Smooth muscle cell (in vitro differentiated cells): ENCODE results near the gene TIMMDC1. TPM values are rescaled to one million over a fixed set of nuclear protein-coding genes. Genes with fewer than 3 reads are reported as not detected.

Experiments used
- polyA plus RNA-seq: library from polyadenylated mRNA; unstranded; fragments of >200 nt; fragmentation: Nextera tagmentation; extraction: Ambion mirVana; gene quantifications from 2 replicates; pipeline ENCODE4 v1.2.1, GENCODE V29; 2016
- total RNA-seq: library from RNA; depleted of rRNA; stranded (reverse); fragments of >200 nt; gene quantifications from 2 replicates; pipeline ENCODE4 v1.2.3, GENCODE V29; 2014

Gene TIMMDC1
- total and polyA plus RNA-seq, 2 experiments from 2014 or later, result 83.8 to 156 TPM

Other genes with a start within 250 kb of the TIMMDC1 start
- gene ARHGAP31, start 204.2 kb upstream of the TIMMDC1 start, total RNA-seq, result 10.9 and 15.4 TPM in 2 replicates
- 5.6 and 6.1 TPM in 2 replicates for gene ARHGAP31, start 204.2 kb upstream of the TIMMDC1 start, polyA plus RNA-seq
- gene TMEM39A, start 34.9 kb upstream of the TIMMDC1 start, total RNA-seq, result 79.2 and 129 TPM in 2 replicates
- 59.6 and 64.6 TPM in 2 replicates for gene TMEM39A, start 34.9 kb upstream of the TIMMDC1 start, polyA plus RNA-seq
- gene POGLUT1, start 29.6 kb upstream of the TIMMDC1 start, total RNA-seq, result 14.6 and 21.1 TPM in 2 replicates
- gene POGLUT1, start 29.6 kb upstream of the TIMMDC1 start, polyA plus RNA-seq, result 12.1 and 15.4 TPM in 2 replicates
- gene CD80, start 61.1 kb downstream of the TIMMDC1 start, total RNA-seq, result 0.04 TPM in 1 of 2 replicates, not detected in the other
- not detected in 2 replicates for gene CD80, start 61.1 kb downstream of the TIMMDC1 start, polyA plus RNA-seq
- gene ADPRH, start 80.9 kb downstream of the TIMMDC1 start, total RNA-seq, result 1.3 and 3.3 TPM in 2 replicates
- 2.2 and 2.9 TPM in 2 replicates for gene ADPRH, start 80.9 kb downstream of the TIMMDC1 start, polyA plus RNA-seq
- gene PLA1A, start 99.3 kb downstream of the TIMMDC1 start, total RNA-seq, result not detected in 2 replicates
- gene PLA1A, start 99.3 kb downstream of the TIMMDC1 start, polyA plus RNA-seq, result not detected in 2 replicates
- gene POPDC2, start 162.0 kb downstream of the TIMMDC1 start, total RNA-seq, result 1.2 and 2.1 TPM in 2 replicates
- 0.94 and 1.5 TPM in 2 replicates for gene POPDC2, start 162.0 kb downstream of the TIMMDC1 start, polyA plus RNA-seq
- 22.7 and 69.4 TPM in 2 replicates for gene COX17, start 178.9 kb downstream of the TIMMDC1 start, total RNA-seq
- 47.0 and 60.0 TPM in 2 replicates for gene COX17, start 178.9 kb downstream of the TIMMDC1 start, polyA plus RNA-seq
- gene CFAP91, start 204.5 kb downstream of the TIMMDC1 start, total RNA-seq, result 0.36 TPM in 1 of 2 replicates, not detected in the other
- gene CFAP91, start 204.5 kb downstream of the TIMMDC1 start, polyA plus RNA-seq, result 0.40 TPM in 1 of 2 replicates, not detected in the other